AG10803 (cell line): ENCODE results near the gene C12orf56.
"Not testable (repeated sequence)": the region's sequence is repeated elsewhere in the genome, so short reads cannot be mapped to it uniquely, and the experiment has no call there.

ENCODE experiments used
- DNase-seq: peaks from one replicate; pipeline ENCODE4 v3.0.0; 2010; ENCODE audit warnings: low read depth
- H3K4me3 ChIP-seq: 2 replicates; pipeline ENCODE4 v1.5.1; 2011; ENCODE audit warnings: mild to moderate bottlenecking, low read length, control low read depth
- CTCF ChIP-seq: conservative IDR thresholded peaks from 2 replicates; pipeline ENCODE4 v1.5.1; 2011; ENCODE audit warnings: mild to moderate bottlenecking, low read length, control low read depth, inconsistent platforms

C12orf56 gene

GRCh38 chr12:64325055-64325454 is 65.5 kb downstream of the C12orf56 start:
- no peak for TF ChIP-seq CTCF
- no peak overlapping the region for H3K4me3 ChIP-seq
- no peak for DNase-seq

- peak; percentile 28 for DNase-seq
- no peak for TF ChIP-seq CTCF
- H3K4me3 ChIP-seq, result no peak overlapping the region
Measured at GRCh38 chr12:64323476-64324225, 66.9 kb downstream of the C12orf56 start.

GRCh38 chr12:64323006-64323405 is 67.6 kb downstream of the C12orf56 start:
- H3K4me3 ChIP-seq, result no peak overlapping the region
- DNase-seq, result no peak
- no peak for TF ChIP-seq CTCF

GRCh38 chr12:64320611-64321010 is 69.9 kb downstream of the C12orf56 start:
- H3K4me3 ChIP-seq, result no peak overlapping the region
- DNase-seq, result no peak
- TF ChIP-seq CTCF, result no peak

- H3K4me3 ChIP-seq, DNase-seq: not testable (repeated sequence)
Measured at GRCh38 chr12:64319540-64320225, 70.9 kb downstream of the C12orf56 start.

GRCh38 chr12:64318605-64319004 is 72.0 kb downstream of the C12orf56 start:
- TF ChIP-seq CTCF, result no peak
- peak; percentile 51 for DNase-seq
- H3K4me3 ChIP-seq, result no peak overlapping the region

- H3K4me3 ChIP-seq, result no peak overlapping the region
- no peak for DNase-seq
- TF ChIP-seq CTCF, result no peak
Measured at GRCh38 chr12:64311877-64312276, 78.7 kb downstream of the C12orf56 start.
